A673 (cell line): ENCODE measurements around the gene MTMR3.

Experiments
- EZH2 ChIP-seq: fragments of 200-600 bp; sonication (generic); IDR thresholded peaks from 2 replicates; pipeline ENCODE4 v1.6.1; 2017; ENCODE audit warnings: borderline replicate concordance, low read depth, mild to moderate bottlenecking, mixed read lengths, antibody characterized with exemption, low read length; ENCODE audit not compliant: poor library complexity, severe bottlenecking
- TF ChIP-seq, protein P1 (sequence below): fragments of 300-800, 200-600 bp; sonication (generic); conservative IDR thresholded peaks from 2 replicates; pipeline ENCODE4 v1.5.1; 2017; ENCODE audit warnings: low read depth, mild to moderate bottlenecking, antibody characterized with exemption, low read length, moderate library complexity, mixed read lengths

DNA sequence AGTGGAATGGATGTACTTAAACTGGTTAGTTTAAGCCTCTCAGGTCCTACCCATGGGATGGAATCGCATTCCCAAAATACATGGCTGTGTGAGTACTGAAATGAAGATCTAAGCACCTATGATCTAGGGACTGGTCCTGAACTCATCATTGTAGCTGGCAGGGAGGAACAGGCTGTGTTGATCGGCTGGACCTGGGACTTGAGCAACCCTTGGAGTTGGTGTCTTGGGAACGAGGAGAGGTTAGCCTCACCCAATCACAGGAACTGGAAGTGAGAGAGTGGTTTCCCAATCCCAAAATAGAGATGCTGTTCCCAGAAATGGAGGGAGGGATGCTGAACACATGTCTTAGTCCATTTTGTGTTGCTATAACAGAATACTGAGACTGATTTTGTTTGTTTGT is 28.5 kb upstream of the MTMR3 start:
- TF ChIP-seq EZH2, result no peak
- TF ChIP-seq, protein P1, sequence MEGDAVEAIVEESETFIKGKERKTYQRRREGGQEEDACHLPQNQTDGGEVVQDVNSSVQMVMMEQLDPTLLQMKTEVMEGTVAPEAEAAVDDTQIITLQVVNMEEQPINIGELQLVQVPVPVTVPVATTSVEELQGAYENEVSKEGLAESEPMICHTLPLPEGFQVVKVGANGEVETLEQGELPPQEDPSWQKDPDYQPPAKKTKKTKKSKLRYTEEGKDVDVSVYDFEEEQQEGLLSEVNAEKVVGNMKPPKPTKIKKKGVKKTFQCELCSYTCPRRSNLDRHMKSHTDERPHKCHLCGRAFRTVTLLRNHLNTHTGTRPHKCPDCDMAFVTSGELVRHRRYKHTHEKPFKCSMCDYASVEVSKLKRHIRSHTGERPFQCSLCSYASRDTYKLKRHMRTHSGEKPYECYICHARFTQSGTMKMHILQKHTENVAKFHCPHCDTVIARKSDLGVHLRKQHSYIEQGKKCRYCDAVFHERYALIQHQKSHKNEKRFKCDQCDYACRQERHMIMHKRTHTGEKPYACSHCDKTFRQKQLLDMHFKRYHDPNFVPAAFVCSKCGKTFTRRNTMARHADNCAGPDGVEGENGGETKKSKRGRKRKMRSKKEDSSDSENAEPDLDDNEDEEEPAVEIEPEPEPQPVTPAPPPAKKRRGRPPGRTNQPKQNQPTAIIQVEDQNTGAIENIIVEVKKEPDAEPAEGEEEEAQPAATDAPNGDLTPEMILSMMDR, result no peak
